ENCODE data around the gene DENND2C.

The DENND2C gene

GRCh38 chr1:114660238-114660637, 9.6 kb downstream of the DENND2C start:
- H3K4me3 ChIP-seq (ENCODE audit: low read depth, low read length), result no peak overlapping the region
- no peaks in the 10 kb centered on the region for H3K36me3 ChIP-seq
- peaks cover 27% of the 10 kb centered on the region for H3K27me3 ChIP-seq
- H3K4me1 ChIP-seq, result no peaks in the 10 kb centered on the region
- no peak for DNase-seq
- no peaks in the 10 kb centered on the region for H3K9me3 ChIP-seq
- TF ChIP-seq, protein P1, sequence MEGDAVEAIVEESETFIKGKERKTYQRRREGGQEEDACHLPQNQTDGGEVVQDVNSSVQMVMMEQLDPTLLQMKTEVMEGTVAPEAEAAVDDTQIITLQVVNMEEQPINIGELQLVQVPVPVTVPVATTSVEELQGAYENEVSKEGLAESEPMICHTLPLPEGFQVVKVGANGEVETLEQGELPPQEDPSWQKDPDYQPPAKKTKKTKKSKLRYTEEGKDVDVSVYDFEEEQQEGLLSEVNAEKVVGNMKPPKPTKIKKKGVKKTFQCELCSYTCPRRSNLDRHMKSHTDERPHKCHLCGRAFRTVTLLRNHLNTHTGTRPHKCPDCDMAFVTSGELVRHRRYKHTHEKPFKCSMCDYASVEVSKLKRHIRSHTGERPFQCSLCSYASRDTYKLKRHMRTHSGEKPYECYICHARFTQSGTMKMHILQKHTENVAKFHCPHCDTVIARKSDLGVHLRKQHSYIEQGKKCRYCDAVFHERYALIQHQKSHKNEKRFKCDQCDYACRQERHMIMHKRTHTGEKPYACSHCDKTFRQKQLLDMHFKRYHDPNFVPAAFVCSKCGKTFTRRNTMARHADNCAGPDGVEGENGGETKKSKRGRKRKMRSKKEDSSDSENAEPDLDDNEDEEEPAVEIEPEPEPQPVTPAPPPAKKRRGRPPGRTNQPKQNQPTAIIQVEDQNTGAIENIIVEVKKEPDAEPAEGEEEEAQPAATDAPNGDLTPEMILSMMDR (IDR thresholded peaks at IDR 0.05; ENCODE audit: low read depth, low read length), result no peak

DNA sequence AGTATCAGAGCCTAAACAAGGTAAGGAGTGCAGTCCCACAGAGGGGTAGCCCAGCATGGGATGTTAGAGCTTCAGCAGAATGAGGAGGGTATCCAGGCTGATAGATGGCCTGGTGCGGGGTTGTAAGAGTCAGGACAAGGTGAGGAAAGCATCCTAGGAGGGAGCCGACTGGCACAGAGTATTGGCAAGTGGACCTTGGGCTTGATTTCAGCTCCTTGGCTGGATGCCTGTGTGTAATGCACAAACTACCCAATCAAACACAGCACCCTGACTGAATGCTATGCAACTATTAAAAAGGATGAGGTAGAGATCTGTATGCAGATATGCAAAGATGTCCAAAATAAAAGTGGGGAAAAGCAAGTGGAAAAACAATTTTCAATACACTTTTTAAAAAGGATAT, 18.0 kb downstream of the DENND2C start:
- H3K4me1 ChIP-seq, result no peaks in the 10 kb centered on the region
- no peak overlapping the region for H3K4me3 ChIP-seq (ENCODE audit: low read depth, low read length)
- no peaks in the 10 kb centered on the region for H3K9me3 ChIP-seq
- DNase-seq, result no peak
- TF ChIP-seq, protein P1 (IDR thresholded peaks at IDR 0.05; ENCODE audit: low read depth, low read length), result no peak
- no peaks in the 10 kb centered on the region for H3K36me3 ChIP-seq
- peaks cover 4% of the 10 kb centered on the region; the same call in 1 of the 2 replicates for H3K27me3 ChIP-seq

GRCh38 chr1:114648503-114648902, 21.3 kb downstream of the DENND2C start:
- TF ChIP-seq, protein P1 (IDR thresholded peaks at IDR 0.05; ENCODE audit: low read depth, low read length), result no peak
- peaks cover 4% of the 10 kb centered on the region for H3K27me3 ChIP-seq
- H3K4me1 ChIP-seq, result no peaks in the 10 kb centered on the region
- H3K4me3 ChIP-seq (ENCODE audit: low read depth, low read length), result no peak overlapping the region
- H3K9me3 ChIP-seq, result no peaks in the 10 kb centered on the region
- no peaks in the 10 kb centered on the region for H3K36me3 ChIP-seq
- no peak for DNase-seq

DNA sequence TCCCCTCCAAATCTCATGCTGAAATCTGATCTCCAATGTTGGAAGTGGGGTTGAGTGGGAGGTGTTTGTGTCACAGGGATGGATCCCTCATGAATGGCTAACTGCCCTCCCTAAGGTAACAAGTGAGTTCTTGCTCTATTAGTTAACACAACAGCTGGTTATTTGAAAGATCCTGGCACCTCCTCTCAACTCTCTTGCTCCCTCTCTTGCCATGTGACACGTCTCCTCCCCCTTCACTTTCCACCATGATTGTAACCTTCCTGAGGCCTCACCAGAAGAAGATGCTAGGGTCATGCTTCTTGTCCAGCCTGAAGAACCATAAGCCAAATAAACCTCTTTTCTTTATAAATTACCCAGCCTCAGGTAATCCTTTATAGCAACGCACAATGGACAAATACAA, 28.5 kb downstream of the DENND2C start:
- Histone ChIP-seq H3K36me3 (no peaks in the 10 kb centered on the region), H3K9me3 (no peaks in the 10 kb centered on the region), H3K4me3 (ENCODE audit: low read depth, low read length) (no peak overlapping the region), H3K27me3 (peaks cover 13% of the 10 kb centered on the region), H3K4me1 (no peaks in the 10 kb centered on the region)
- no peak for DNase-seq
- TF ChIP-seq, protein P1 (IDR thresholded peaks at IDR 0.05; ENCODE audit: low read depth, low read length), result no peak

DNA sequence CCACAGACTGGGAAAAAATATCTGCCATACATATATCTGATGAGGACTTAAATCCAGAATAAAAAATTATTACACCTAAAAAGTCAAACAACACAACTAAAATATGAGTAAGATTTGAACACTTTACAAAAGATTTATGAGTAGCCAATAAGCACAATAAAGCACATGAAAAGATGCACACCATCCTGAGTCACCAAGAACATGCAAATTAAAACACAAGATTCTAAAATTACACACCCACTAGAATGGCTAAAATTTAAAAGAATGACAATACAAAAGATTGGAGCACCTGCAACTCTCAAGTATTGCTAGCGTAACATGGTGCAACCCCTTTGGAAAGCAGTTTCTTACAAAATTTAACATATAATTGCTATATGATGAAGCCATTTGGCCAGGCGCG, 30.9 kb downstream of the DENND2C start:
- H3K4me1 ChIP-seq, result no peaks in the 10 kb centered on the region
- H3K36me3 ChIP-seq, result no peaks in the 10 kb centered on the region
- peaks cover 14% of the 10 kb centered on the region for H3K27me3 ChIP-seq
- DNase-seq, result no peak
- TF ChIP-seq, protein P1 (IDR thresholded peaks at IDR 0.05; ENCODE audit: low read depth, low read length), result no peak
- H3K9me3 ChIP-seq, result no peaks in the 10 kb centered on the region
- no peak overlapping the region for H3K4me3 ChIP-seq (ENCODE audit: low read depth, low read length)

DNA sequence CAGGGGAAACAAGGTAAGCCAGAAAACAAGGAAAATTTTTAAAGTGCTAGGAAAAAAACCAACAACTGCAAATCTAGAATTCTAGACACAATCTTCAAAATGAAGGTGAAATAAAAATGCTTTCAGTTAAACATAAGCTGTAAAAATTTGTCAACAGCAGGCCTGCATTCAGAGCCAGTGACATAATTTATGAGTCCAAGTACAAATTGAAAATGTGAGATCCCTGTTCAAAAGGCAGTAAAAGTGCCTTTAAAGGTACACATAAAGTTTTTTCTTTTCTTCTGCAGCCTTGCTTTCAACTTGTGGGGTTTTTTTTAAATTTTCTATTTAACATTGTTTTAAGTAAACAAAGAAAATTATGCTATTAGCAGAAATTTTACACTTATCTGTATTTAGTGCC, 37.4 kb downstream of the DENND2C start:
- Histone ChIP-seq H3K27me3 (peaks cover 10% of the 10 kb centered on the region), H3K9me3 (no peaks in the 10 kb centered on the region), H3K4me1 (no peaks in the 10 kb centered on the region), H3K4me3 (ENCODE audit: low read depth, low read length) (no peak overlapping the region), H3K36me3 (no peaks in the 10 kb centered on the region)
- no peak for DNase-seq
- TF ChIP-seq, protein P1 (IDR thresholded peaks at IDR 0.05; ENCODE audit: low read depth, low read length), result no peak

All from BE2C (cell line).